HCT116 (cell line): Measurements from ENCODE around the gene ARID2. TPM values are rescaled to one million over a fixed set of nuclear protein-coding genes. Genes with fewer than 3 reads are reported as not detected.

Experiments
- ATAC-seq: fragments of 200-7000 bp; cut with Tn5 transposase; 2 replicates; pipeline ENCODE4 v1.9.1; 2020; ENCODE audit warnings: mild to moderate bottlenecking, moderate library complexity
- BruUV-seq: library from RNA; stranded (reverse); fragments of 400-500 nt; replicated peaks from 2 replicates; lab custom pipeline; 2021; lab: Mats Ljungman, UMichigan
- CTCF ChIA-PET: fragments of 300-600 bp; sonication (Branson Sonifier 250); formaldehyde crosslinking; loops from one replicate; lab custom pipeline; 2021; ENCODE audit warnings: antibody characterized with exemption; lab: Charles Lee
- POLR2A ChIA-PET: fragments of 300-600, 350-600 bp; sonication (Branson Sonifier 250); formaldehyde crosslinking; loops from one replicate; lab custom pipeline; 2021; ENCODE audit warnings: antibody characterized with exemption; lab: Charles Lee
- RAD21 ChIA-PET, 2 experiments: fragments of 300-600 bp; sonication (Branson Sonifier 250); formaldehyde crosslinking; loops; one replicate each; lab custom pipeline; 2023; ENCODE audit warnings: low total read pairs in 2 of 2; ENCODE audit not compliant: uncharacterized antibody in 2 of 2, unreplicated experiment in 2 of 2, low non-redundant PET in 1 of 2; lab: Charles Lee
- DNase-seq: peaks from one replicate; pipeline ENCODE4 v3.0.0-alpha.2; 2010; ENCODE audit warnings: low read depth, low spot score
- H2AFZ ChIP-seq: fragments of 200-600 bp; shearing (Covaris generic), sonication (generic); 2 replicates; pipeline ENCODE4 v1.6.1; 2017; ENCODE audit warnings: low read depth, mixed run types, mixed read lengths, antibody characterized with exemption, low read length; ENCODE audit not compliant: poor library complexity, severe bottlenecking
- H3K27ac ChIP-seq: 2 replicates; pipeline ENCODE4 v1.5.1; 2012; ENCODE audit warnings: low read depth, low read length
- H3K27me3 ChIP-seq: fragments of 200-600 bp; sonication (generic); 2 replicates; pipeline ENCODE4 v1.6.1; 2016; ENCODE audit warnings: mixed run types, low read length, mixed read lengths; ENCODE audit not compliant: insufficient read depth
- H3K36me3 ChIP-seq, 2 experiments: fragments of 200-500 bp in 1 of 2; fragments of 200-600 bp in 1 of 2; sonication (Bioruptor generic) in 1 of 2; sonication (generic) in 1 of 2; 2 replicates each; pipeline versions ENCODE4 v1.5.1 to v1.6.1; 2014 to 2016; ENCODE audit warnings: low read length in 2 of 2, inconsistent platforms in 1 of 2, mixed read lengths in 1 of 2, mixed run types in 1 of 2; ENCODE audit not compliant: insufficient read depth in 2 of 2, control insufficient read depth in 1 of 2
- H3K4me1 ChIP-seq, 2 experiments: fragments of 200-600 bp in 1 of 2; sonication (generic) in 1 of 2; 2 replicates each; pipeline versions ENCODE4 v1.5.1 to v1.6.1; 2012 to 2017; ENCODE audit warnings: low read length in 2 of 2, inconsistent platforms in 1 of 2, mild to moderate bottlenecking in 1 of 2, mixed read lengths in 1 of 2, mixed run types in 1 of 2, moderate library complexity in 1 of 2; ENCODE audit not compliant: insufficient read depth in 2 of 2, control insufficient read depth in 1 of 2
- H3K4me2 ChIP-seq: fragments of 200-600 bp; sonication (generic); 2 replicates; pipeline ENCODE4 v1.6.1; 2017; ENCODE audit warnings: mixed run types, low read length, mixed read lengths
- H3K4me3 ChIP-seq, 2 experiments: fragments of 200-600 bp in 1 of 2; sonication (generic) in 1 of 2; replicated peaks in 1 of 2; 2 replicates each; pipeline ENCODE4 v1.5.1; 2011 to 2016; ENCODE audit warnings: low read length in 2 of 2, control low read depth in 1 of 2, low read depth in 1 of 2, mild to moderate bottlenecking in 1 of 2, mixed read lengths in 1 of 2, mixed run types in 1 of 2
- H3K79me2 ChIP-seq: fragments of 200-600 bp; sonication (generic); 2 replicates; pipeline ENCODE4 v1.6.1; 2017; ENCODE audit warnings: mild to moderate bottlenecking, mixed run types, low read length, moderate library complexity, mixed read lengths; ENCODE audit not compliant: insufficient read depth
- H3K9ac ChIP-seq: fragments of 200-600 bp; sonication (generic); 2 replicates; pipeline ENCODE4 v1.6.1; 2016; ENCODE audit warnings: low read length, mixed read lengths
- H3K9me2 ChIP-seq: fragments of 200-600 bp; sonication (generic), shearing (Covaris generic); 2 replicates; pipeline ENCODE4 v1.6.1; 2017; ENCODE audit warnings: mixed run types, mild to moderate bottlenecking, moderate library complexity; ENCODE audit not compliant: insufficient read depth
- H3K9me3 ChIP-seq, 2 experiments: fragments of 200-500 bp in 1 of 2; fragments of 200-600 bp in 1 of 2; sonication (Bioruptor generic) in 1 of 2; sonication (generic) in 1 of 2; 2 replicates each; pipeline ENCODE4 v1.6.1; 2014 to 2017; ENCODE audit warnings: low read length in 2 of 2, mixed read lengths in 2 of 2, inconsistent platforms in 1 of 2, low read depth in 1 of 2, mild to moderate bottlenecking in 1 of 2, mixed run types in 1 of 2, moderate library complexity in 1 of 2; ENCODE audit not compliant: control insufficient read depth in 1 of 2, insufficient read depth in 1 of 2
- H4K20me1 ChIP-seq: fragments of 200-600 bp; sonication (generic), shearing (Covaris generic); 2 replicates; pipeline ENCODE4 v1.6.1; 2017; ENCODE audit warnings: mixed run types, mild to moderate bottlenecking, moderate library complexity; ENCODE audit not compliant: insufficient read depth
- RAD21 ChIP-seq: IDR thresholded peaks from 2 replicates; pipeline ENCODE4 v1.6.1; 2012; ENCODE audit warnings: low read depth, mild to moderate bottlenecking
- SIN3A ChIP-seq: IDR thresholded peaks from 2 replicates; pipeline ENCODE4 v1.6.1; 2012; ENCODE audit warnings: low read depth
- TCF7L2 ChIP-seq: IDR thresholded peaks from 2 replicates; pipeline ENCODE4 v1.7.0; 2011; ENCODE audit warnings: borderline replicate concordance, inconsistent platforms; ENCODE audit not compliant: insufficient read depth, insufficient read length; ENCODE audit errors: extremely low read depth
- YY1 ChIP-seq: IDR thresholded peaks from 2 replicates; pipeline ENCODE4 v1.6.1; 2011; ENCODE audit warnings: low read length, low read depth, moderate library complexity, mild to moderate bottlenecking; ENCODE audit not compliant: insufficient replicate concordance; ENCODE audit errors: extremely low read depth
- intact Hi-C: fragments of 100-400 bp; cut with micrococcal nuclease; formaldehyde crosslinking; loops from 2 replicates; pipeline ENCODE4 v1.10.0; 2022
- total RNA-seq: library from RNA; stranded (reverse); gene quantifications from one replicate; pipeline ENCODE4 v1.2.1, GENCODE V29; 2021; ENCODE audit not compliant: unreplicated experiment
- TF ChIP-seq, protein P1 (sequence below): IDR thresholded peaks from 2 replicates; pipeline ENCODE4 v1.6.1; 2012; ENCODE audit warnings: low read depth
- TF ChIP-seq, protein P2 (sequence below): IDR thresholded peaks from 2 replicates; pipeline ENCODE4 v1.6.1; 2012
- TF ChIP-seq, protein P3 (sequence below): IDR thresholded peaks from 2 replicates; pipeline ENCODE4 v1.6.1; 2012

The ARID2 gene
- total RNA-seq, 1 experiment from 2014 or later, result 30.5 TPM

DNA sequence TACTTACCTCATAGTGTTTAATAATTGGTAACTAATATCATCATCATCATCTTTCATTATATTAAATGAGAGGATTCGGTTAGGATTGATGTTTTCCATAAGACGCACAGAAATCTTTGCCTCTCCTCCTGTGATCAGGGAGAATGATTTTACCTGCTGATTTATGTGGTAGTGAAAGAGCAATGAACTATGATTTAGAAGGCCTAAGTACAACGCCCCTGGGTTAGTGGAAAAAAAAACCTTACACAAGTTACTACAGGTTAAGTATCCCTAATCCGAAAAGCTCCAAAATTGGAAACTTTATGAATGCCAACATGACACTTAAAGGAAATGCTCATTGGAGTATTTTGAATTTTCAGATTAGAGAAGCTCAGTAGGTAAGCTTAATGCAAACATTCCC, 55.8 kb downstream of the ARID2 start:
- Histone ChIP-seq H3K4me1 (no peaks in the 10 kb centered on the region), H3K4me3 (no peak overlapping the region), H3K9me2 (no peaks in the 10 kb centered on the region), H3K79me2 (peaks cover 49% of the 10 kb centered on the region), H3K27me3 (no peaks in the 10 kb centered on the region), H2AFZ (no peak overlapping the region), H4K20me1 (no peaks in the 10 kb centered on the region), H3K9ac (no peak overlapping the region), H3K4me2 (no peak overlapping the region), H3K27ac (no peak overlapping the region), H3K9me3 (no peaks in the 10 kb centered on the region), H3K36me3 (no peaks in the 10 kb centered on the region)
- DNase-seq (no peak), ATAC-seq (no peak)
- no TSS peak for BruUV-seq
- POLR2A ChIA-PET, result no interaction called here
- RAD21 ChIA-PET, result no interaction called here
- intact Hi-C loops, result no loop called here
- CTCF ChIA-PET, result no interaction called here
- no peak for TF ChIP-seq YY1
- no peak for TF ChIP-seq TCF7L2
- TF ChIP-seq SIN3A, result no peak
- TF ChIP-seq, protein P1, sequence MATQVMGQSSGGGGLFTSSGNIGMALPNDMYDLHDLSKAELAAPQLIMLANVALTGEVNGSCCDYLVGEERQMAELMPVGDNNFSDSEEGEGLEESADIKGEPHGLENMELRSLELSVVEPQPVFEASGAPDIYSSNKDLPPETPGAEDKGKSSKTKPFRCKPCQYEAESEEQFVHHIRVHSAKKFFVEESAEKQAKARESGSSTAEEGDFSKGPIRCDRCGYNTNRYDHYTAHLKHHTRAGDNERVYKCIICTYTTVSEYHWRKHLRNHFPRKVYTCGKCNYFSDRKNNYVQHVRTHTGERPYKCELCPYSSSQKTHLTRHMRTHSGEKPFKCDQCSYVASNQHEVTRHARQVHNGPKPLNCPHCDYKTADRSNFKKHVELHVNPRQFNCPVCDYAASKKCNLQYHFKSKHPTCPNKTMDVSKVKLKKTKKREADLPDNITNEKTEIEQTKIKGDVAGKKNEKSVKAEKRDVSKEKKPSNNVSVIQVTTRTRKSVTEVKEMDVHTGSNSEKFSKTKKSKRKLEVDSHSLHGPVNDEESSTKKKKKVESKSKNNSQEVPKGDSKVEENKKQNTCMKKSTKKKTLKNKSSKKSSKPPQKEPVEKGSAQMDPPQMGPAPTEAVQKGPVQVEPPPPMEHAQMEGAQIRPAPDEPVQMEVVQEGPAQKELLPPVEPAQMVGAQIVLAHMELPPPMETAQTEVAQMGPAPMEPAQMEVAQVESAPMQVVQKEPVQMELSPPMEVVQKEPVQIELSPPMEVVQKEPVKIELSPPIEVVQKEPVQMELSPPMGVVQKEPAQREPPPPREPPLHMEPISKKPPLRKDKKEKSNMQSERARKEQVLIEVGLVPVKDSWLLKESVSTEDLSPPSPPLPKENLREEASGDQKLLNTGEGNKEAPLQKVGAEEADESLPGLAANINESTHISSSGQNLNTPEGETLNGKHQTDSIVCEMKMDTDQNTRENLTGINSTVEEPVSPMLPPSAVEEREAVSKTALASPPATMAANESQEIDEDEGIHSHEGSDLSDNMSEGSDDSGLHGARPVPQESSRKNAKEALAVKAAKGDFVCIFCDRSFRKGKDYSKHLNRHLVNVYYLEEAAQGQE, result no peak
- TF ChIP-seq, protein P2, sequence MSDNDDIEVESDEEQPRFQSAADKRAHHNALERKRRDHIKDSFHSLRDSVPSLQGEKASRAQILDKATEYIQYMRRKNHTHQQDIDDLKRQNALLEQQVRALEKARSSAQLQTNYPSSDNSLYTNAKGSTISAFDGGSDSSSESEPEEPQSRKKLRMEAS, result no peak
- no peak for TF ChIP-seq RAD21
- TF ChIP-seq, protein P3, sequence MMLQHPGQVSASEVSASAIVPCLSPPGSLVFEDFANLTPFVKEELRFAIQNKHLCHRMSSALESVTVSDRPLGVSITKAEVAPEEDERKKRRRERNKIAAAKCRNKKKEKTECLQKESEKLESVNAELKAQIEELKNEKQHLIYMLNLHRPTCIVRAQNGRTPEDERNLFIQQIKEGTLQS, result no peak
